HG02588 (cell line): ENCODE measurements around the gene CAMTA1.

Source experiments
- ATAC-seq: cut with Tn5 transposase; IDR thresholded peaks from one replicate; pipeline ENCODE4 v1.9.1; 2021; ENCODE audit warnings: mild to moderate bottlenecking, moderate library complexity; ENCODE audit not compliant: unreplicated experiment

The CAMTA1 gene

GRCh38 chr1:7671146-7671465 lies 885.9 kb downstream of the CAMTA1 start:
- ATAC-seq = no peak

DNA sequence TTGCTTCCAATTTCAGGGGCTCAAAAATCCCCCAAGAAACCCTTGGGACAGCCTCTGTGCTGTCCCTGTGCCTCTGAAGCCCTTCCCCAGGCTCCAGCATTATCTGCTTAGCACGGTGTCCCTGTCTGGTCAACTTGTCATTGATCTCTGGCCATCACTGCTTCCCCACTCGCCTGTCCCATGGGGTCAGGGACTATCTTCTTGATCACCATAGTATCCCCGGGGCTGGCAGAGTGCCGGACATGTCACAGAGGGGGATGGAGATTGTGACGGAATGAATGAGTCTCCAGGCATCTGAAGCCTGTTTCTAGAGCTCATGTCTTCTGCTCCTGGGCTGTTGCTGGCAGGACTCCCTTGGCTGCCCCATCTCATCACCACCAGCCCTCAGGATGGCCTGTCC lies 886.4 kb downstream of the CAMTA1 start:
- no peak for ATAC-seq

- no peak for ATAC-seq
Observed at GRCh38 chr1:7672864-7673263, 887.6 kb downstream of the CAMTA1 start.

- no peak for ATAC-seq
Observed at GRCh38 chr1:7674972-7675371, 889.7 kb downstream of the CAMTA1 start.

- ATAC-seq = no peak
Observed at GRCh38 chr1:7675431-7676273, 890.4 kb downstream of the CAMTA1 start.

GRCh38 chr1:7676274-7676945 lies 891.2 kb downstream of the CAMTA1 start:
- ATAC-seq = no peak

GRCh38 chr1:7677111-7677510 lies 891.9 kb downstream of the CAMTA1 start:
- ATAC-seq = no peak

GRCh38 chr1:7677815-7678214 lies 892.6 kb downstream of the CAMTA1 start:
- no peak for ATAC-seq

DNA sequence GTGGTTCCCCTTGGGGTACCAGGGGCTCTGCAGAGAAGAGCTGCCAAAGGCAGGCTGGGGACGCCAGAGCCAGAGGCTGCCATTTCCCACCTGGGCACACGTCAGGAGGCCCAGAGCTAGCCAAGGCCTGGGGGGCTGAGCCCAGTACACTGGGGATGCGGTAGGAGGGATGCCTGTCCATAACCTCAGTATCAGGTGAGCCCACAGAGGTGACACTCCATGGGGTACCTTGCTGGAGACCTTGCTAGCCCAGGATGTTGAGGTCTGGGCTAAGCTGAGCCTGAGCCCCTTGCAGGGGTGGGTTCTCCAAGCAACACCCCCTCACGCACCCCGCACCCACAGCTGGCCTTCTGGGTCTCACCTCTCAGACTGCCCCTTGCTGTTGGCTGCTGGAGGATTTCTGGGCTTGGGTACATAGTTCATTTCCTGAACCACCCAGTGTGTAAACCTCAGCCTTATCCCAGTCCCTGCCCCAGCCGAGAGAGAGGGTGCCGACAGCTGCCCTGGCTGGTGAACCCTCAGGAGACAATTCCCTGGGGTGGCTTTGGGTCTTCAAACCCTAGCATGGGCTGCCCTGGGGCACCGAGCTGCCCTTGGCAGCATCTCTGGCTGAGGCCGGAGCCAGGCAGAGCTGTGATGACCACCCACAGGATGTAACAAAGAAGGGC lies 893.4 kb downstream of the CAMTA1 start:
- no peak for ATAC-seq

GRCh38 chr1:7679159-7679872 lies 894.1 kb downstream of the CAMTA1 start:
- ATAC-seq = no peak

DNA sequence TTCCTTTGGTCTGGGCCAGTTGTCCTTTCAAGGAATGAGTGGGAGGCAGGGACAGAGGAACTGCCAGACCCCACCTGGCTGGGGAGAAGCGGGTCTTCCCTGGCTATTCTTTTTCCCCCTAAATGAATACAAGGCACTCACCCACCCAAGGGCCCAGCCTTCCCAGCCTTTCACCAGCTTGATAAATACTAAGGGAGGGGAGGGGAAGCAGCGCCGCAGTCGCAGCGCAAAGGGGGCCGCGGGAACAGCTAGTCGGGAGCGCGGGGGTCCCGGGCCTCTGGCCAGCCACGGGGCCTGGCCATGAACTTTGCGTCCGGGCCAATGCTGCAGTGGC lies 894.6 kb downstream of the CAMTA1 start:
- no peak for ATAC-seq

DNA sequence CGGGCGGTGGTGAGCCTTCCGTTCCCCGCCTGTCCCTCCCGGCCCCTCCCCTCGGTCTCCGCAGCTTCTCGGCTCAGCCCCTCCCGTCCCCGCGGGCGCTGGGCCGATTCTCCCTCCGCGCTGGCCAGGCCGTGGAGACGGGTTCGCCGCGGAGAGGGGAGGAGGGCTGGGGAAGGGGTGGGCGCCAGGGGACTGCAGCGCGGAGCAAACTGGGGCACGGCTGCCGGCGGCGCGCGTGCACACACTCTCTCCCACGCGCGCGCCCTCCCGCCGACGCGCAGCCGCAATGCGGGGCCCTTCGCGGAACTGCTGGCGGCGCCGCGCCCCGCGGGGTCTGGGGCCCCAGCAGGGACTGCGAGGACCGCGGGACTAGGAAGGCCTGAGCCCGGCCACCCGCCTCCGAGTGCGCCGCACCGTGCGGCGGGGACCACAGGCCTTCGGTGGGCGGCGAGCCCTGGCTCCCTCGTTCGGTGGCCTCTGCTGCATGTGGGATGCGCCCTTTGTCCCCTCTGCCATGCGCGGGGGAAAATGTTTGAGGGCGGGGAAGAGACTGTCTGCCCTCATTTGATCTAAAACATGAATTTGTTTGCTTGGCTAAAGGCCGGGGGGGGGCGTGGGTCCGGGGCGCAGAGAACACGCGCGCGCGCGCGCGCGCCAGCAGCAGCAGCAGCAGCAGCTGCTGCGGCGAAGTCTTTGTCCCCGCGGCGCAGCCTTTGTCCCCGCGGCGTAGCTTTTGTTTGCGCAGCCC lies 895.1 kb downstream of the CAMTA1 start:
- no peak for ATAC-seq

DNA sequence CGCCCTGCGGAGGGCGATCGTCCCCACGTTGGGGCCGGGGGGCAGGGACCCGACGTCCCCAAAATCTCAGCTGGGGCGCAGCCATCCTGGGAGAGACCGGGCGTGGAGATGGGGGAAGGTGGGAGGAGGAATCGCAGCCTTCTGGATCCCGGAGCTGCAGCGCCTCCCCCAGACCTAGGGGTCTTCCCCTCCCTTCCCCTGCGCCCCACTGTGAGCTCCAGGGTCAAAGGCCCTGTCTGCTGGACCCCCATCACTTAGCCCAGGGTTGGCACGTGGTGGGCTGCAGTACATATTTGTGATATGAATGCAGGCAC lies 895.7 kb downstream of the CAMTA1 start:
- no peak for ATAC-seq

- no peak for ATAC-seq
Observed at GRCh38 chr1:7681401-7681800, 896.1 kb downstream of the CAMTA1 start.

- no peak for ATAC-seq
Observed at GRCh38 chr1:7683521-7683920, 898.3 kb downstream of the CAMTA1 start.

GRCh38 chr1:7684132-7684531 lies 898.9 kb downstream of the CAMTA1 start:
- ATAC-seq = no peak

DNA sequence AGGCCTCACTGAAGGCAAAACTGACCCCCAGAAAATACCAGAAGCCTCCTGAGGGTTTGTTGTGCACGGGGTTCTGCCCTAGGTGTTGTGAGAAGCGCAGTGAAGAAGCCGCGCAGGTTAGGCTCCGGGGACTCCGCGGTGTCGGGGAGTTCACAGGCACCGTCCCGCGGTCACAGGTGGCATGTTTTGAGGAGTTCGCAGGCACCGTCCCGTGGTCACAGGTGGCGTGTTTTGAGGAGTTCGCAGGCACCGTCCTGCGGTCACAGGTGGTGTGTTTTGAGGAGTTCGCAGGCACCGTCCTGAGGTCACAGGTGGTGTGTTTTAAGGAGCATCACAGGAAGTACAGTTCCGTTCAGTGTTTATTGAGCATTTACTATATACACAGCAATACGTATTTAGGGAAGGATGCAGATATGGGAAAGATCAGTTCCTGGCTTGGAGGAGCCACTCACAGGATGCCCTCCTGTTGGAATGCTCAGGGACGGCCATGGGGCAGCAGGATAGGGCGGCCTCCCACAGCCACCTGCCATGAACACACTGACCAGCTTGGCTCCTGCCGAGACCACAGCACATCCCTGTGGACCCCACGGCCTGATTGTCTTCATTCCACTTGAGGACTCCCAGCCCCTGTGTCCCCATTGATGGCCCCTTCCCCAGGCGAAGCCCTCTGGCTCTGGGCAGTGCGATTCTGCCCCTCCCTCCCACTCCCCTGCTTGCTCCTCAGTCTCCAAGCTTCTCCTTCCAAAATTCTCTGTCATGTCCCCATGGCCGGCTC lies 899.8 kb downstream of the CAMTA1 start:
- no peak for ATAC-seq

GRCh38 chr1:7686301-7686850 lies 901.1 kb downstream of the CAMTA1 start:
- ATAC-seq = no peak

- ATAC-seq = no peak
Observed at GRCh38 chr1:7687411-7687810, 902.2 kb downstream of the CAMTA1 start.

DNA sequence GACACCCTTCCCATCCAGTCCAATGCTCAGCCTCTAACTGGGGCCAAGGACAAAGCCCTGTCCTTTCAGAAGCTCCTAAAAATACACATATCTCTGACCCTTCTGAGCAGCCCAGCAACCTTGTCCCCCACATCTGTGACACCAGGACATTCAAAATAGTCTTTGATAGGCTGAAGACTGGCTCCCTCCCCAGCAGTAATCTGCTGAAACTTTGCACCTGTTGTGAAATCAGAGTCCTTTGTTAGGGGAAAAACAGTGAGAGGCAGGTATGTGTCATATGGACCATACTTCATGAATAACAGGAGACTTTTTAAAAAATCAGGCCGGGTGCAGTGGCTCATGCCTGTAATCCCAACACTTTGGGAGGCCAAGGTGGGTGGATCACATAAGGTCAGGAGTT lies 903.4 kb downstream of the CAMTA1 start:
- no peak for ATAC-seq
